Measurements from ENCODE around the gene ATF1.

DNA sequence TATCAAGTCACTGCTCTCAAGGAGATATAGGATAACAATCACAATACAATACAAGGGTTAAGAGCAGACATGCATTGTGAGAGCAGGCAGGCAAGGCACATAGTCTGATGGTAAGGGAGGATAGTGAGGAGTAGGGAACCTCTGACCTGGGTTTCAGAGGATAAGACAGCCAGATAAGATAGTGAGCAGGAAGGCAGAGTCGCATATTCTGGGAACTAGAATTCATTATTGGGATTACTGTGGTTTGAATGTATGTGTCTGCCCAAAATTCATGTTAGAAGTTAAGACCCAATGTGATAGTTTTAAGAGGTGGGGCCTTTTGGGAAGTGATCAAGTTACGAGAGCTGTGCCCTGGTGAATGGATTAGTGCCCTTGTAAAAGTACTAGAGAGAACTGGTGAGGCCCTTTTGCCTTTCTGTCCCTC, 14.4 kb upstream of the ATF1 start:
- no peak for TF ChIP-seq POLR2A (IDR thresholded peaks at IDR 0.05)
- TF ChIP-seq, protein P1, sequence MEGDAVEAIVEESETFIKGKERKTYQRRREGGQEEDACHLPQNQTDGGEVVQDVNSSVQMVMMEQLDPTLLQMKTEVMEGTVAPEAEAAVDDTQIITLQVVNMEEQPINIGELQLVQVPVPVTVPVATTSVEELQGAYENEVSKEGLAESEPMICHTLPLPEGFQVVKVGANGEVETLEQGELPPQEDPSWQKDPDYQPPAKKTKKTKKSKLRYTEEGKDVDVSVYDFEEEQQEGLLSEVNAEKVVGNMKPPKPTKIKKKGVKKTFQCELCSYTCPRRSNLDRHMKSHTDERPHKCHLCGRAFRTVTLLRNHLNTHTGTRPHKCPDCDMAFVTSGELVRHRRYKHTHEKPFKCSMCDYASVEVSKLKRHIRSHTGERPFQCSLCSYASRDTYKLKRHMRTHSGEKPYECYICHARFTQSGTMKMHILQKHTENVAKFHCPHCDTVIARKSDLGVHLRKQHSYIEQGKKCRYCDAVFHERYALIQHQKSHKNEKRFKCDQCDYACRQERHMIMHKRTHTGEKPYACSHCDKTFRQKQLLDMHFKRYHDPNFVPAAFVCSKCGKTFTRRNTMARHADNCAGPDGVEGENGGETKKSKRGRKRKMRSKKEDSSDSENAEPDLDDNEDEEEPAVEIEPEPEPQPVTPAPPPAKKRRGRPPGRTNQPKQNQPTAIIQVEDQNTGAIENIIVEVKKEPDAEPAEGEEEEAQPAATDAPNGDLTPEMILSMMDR (IDR thresholded peaks at IDR 0.05) = no peak
